ENCODE data around the gene VBP1. TPM values are rescaled to one million over a fixed set of nuclear protein-coding genes. Genes with fewer than 3 reads are reported as not detected.
"Not testable (repeated sequence)": the region's sequence is repeated elsewhere in the genome, so short reads cannot be mapped to it uniquely, and the experiment has no call there.

Gene VBP1
- polyA plus RNA-seq, 1 donor from 2014 or later: 55.7 TPM

- no peaks in the 10 kb centered on the region for H3K36me3 Mint-ChIP-seq
- H3K27me3 Mint-ChIP-seq: no peaks in the 10 kb centered on the region
- no peaks in the 10 kb centered on the region for H3K9me3 Mint-ChIP-seq
- H3K27ac Mint-ChIP-seq: no peak overlapping the region
- peaks cover 0 to 1% (median 0%) of the 10 kb centered on the region in 3 donors for H3K4me1 Mint-ChIP-seq
- no peak overlapping the region for H3K4me3 Mint-ChIP-seq
Measured at GRCh38 chrX:155242300-155242699, 26.0 kb downstream of the VBP1 start.

GRCh38 chrX:155246748-155247147, 30.5 kb downstream of the VBP1 start:
- Mint-ChIP-seq H3K27ac (no peak overlapping the region), H3K4me1 (peaks cover 0 to 1% (median 0%) of the 10 kb centered on the region in 3 donors), H3K27me3 (no peaks in the 10 kb centered on the region), H3K36me3 (peaks cover 4% of the 10 kb centered on the region), H3K4me3 (no peak overlapping the region), H3K9me3 (no peaks in the 10 kb centered on the region)

- no peak overlapping the region for H3K27ac Mint-ChIP-seq
- peaks cover 4% of the 10 kb centered on the region for H3K36me3 Mint-ChIP-seq
- H3K4me1 Mint-ChIP-seq: peaks cover 0 to 1% (median 0%) of the 10 kb centered on the region in 3 donors
- no peak overlapping the region for H3K4me3 Mint-ChIP-seq
- H3K9me3 Mint-ChIP-seq: no peaks in the 10 kb centered on the region
- no peaks in the 10 kb centered on the region for H3K27me3 Mint-ChIP-seq
Measured at GRCh38 chrX:155247497-155247896, 31.2 kb downstream of the VBP1 start.

- Mint-ChIP-seq H3K27me3 (no peaks in the 10 kb centered on the region), H3K4me1 (no peaks in the 10 kb centered on the region), H3K27ac (no peak overlapping the region), H3K4me3 (no peak overlapping the region), H3K36me3 (peaks cover 4% of the 10 kb centered on the region), H3K9me3 (peaks cover 0 to 2% (median 0%) of the 10 kb centered on the region in 3 donors)
Measured at GRCh38 chrX:155251391-155251790, 35.1 kb downstream of the VBP1 start.

- no peak overlapping the region for H3K4me3 Mint-ChIP-seq
- no peaks in the 10 kb centered on the region for H3K36me3 Mint-ChIP-seq
- no peak overlapping the region for H3K27ac Mint-ChIP-seq
- no peaks in the 10 kb centered on the region for H3K27me3 Mint-ChIP-seq
- H3K9me3 Mint-ChIP-seq: peaks cover 0 to 3% (median 0%) of the 10 kb centered on the region in 3 donors
- H3K4me1 Mint-ChIP-seq: peaks cover 8 to 13% (median 11%) of the 10 kb centered on the region in 3 donors
Measured at GRCh38 chrX:155259752-155260151, 43.5 kb downstream of the VBP1 start.

- H3K4me3 Mint-ChIP-seq: peak overlapping the region; percentile 86 to 93 (median 88)
- no peaks in the 10 kb centered on the region for H3K27me3 Mint-ChIP-seq
- peaks cover 2% of the 10 kb centered on the region for H3K36me3 Mint-ChIP-seq
- peaks cover 0 to 3% (median 0%) of the 10 kb centered on the region in 3 donors for H3K9me3 Mint-ChIP-seq
- peak overlapping the region; percentile 30 to 96 (median 60) for H3K27ac Mint-ChIP-seq
- peaks cover 8 to 14% (median 11%) of the 10 kb centered on the region in 3 donors for H3K4me1 Mint-ChIP-seq
Measured at GRCh38 chrX:155262970-155263754, 46.9 kb downstream of the VBP1 start.

GRCh38 chrX:155263854-155264628, 47.8 kb downstream of the VBP1 start, which contains the start of gene RAB39B:
Gene RAB39B, minus strand, starts transcription at chrX:155264491. Its CDS starts 203 bp downstream, at chrX:155264288.
- Mint-ChIP-seq H3K4me1 (peaks cover 8 to 14% (median 11%) of the 10 kb centered on the region in 3 donors), H3K27ac (peak within 1 kb of the TSS; percentile 30 to 96 (median 60)), H3K36me3 (peaks cover 2% of the 10 kb centered on the region), H3K27me3 (no peaks in the 10 kb centered on the region), H3K9me3 (peaks cover 0 to 3% (median 0%) of the 10 kb centered on the region in 3 donors), H3K4me3 (peak within 1 kb of the TSS; percentile 86 to 93 (median 88))

- Mint-ChIP-seq H3K4me1 (peaks cover 8 to 11% (median 10%) of the 10 kb centered on the region in 3 donors), H3K27me3 (no peaks in the 10 kb centered on the region), H3K9me3 (peaks cover 1 to 3% (median 1%) of the 10 kb centered on the region in 3 donors), H3K27ac (no peak overlapping the region), H3K4me3 (peak overlapping the region in 1 of 4 donors; percentile 40), H3K36me3 (peaks cover 2% of the 10 kb centered on the region)
Measured at GRCh38 chrX:155266439-155266838, 50.2 kb downstream of the VBP1 start.

GRCh38 chrX:155267995-155268394, 51.7 kb downstream of the VBP1 start:
- H3K4me3 Mint-ChIP-seq, H3K27ac Mint-ChIP-seq, H3K27me3 Mint-ChIP-seq, H3K36me3 Mint-ChIP-seq, H3K4me1 Mint-ChIP-seq, H3K9me3 Mint-ChIP-seq: not testable (repeated sequence)

- H3K27ac Mint-ChIP-seq: no peak overlapping the region
- peaks cover 2% of the 10 kb centered on the region in 3 donors for H3K9me3 Mint-ChIP-seq
- H3K4me1 Mint-ChIP-seq: no peaks in the 10 kb centered on the region
Measured at GRCh38 chrX:155270969-155271368, 54.7 kb downstream of the VBP1 start.

GRCh38 chrX:155279873-155280272, 63.6 kb downstream of the VBP1 start:
- Mint-ChIP-seq H3K27me3 (peaks cover 2% of the 10 kb centered on the region), H3K36me3 (peaks cover 3% of the 10 kb centered on the region), H3K4me3 (no peak overlapping the region), H3K27ac (no peak overlapping the region), H3K4me1 (no peaks in the 10 kb centered on the region), H3K9me3 (peaks cover 0 to 2% (median 0%) of the 10 kb centered on the region in 3 donors)

More at GRCh38 chrX:155270969-155271368, 54.7 kb downstream of the VBP1 start:
- no peaks in the 10 kb centered on the region for H3K27me3 Mint-ChIP-seq
- H3K36me3 Mint-ChIP-seq: peaks cover 1% of the 10 kb centered on the region
- H3K4me3 Mint-ChIP-seq: no peak overlapping the region

Other genes with a start within 250 kb of the VBP1 start
- 2.7 TPM for gene F8, start 193.7 kb upstream of the VBP1 start, polyA plus RNA-seq
- 169 TPM for gene FUNDC2, start 189.6 kb upstream of the VBP1 start, polyA plus RNA-seq
- 19.7 TPM for gene CMC4, start 145.3 kb upstream of the VBP1 start, polyA plus RNA-seq
- gene MTCP1, start 145.3 kb upstream of the VBP1 start, polyA plus RNA-seq: 22.6 TPM
- gene BRCC3, start 145.0 kb upstream of the VBP1 start, polyA plus RNA-seq: 23.4 TPM
- 5.2 TPM for gene RAB39B, start 48.0 kb downstream of the VBP1 start, polyA plus RNA-seq
- gene CLIC2, start 118.2 kb downstream of the VBP1 start, polyA plus RNA-seq: not detected
- gene F8A2, start 165.6 kb downstream of the VBP1 start, polyA plus RNA-seq: not detected
- gene F8A3, start 242.2 kb downstream of the VBP1 start, polyA plus RNA-seq: 2.5 TPM